Adipose tissue (tissue), 3 donors: Measurements from ENCODE around the gene CLEC12A. TPM values are rescaled to one million over a fixed set of nuclear protein-coding genes. Genes with fewer than 3 reads are reported as not detected.
"Not testable (repeated sequence)": the region's sequence is repeated elsewhere in the genome, so short reads cannot be mapped to it uniquely, and the experiment has no call there.

ENCODE experiments used
- H3K27ac ChIP-seq: one replicate; pipeline ENCODE4 v1.5.1; 2013; ENCODE audit warnings: low read depth, low read length
- WGBS, 3 donors: extraction: QIAGEN DNeasy Blood & Tissue Kit; methylation state at CpG; one replicate each; pipeline ENCODE4 v1.1.7; 2013; 5-methylcytosine and 5-hydroxymethylcytosine counted together
- polyA plus RNA-seq, 3 donors: library from polyadenylated mRNA; stranded (reverse); fragments of 200-250 nt; gene quantifications; one replicate each; pipeline ENCODE4 v1.2.3, GENCODE V29; 2013
- donor health status: healthy with polysubstance abuse.
- donor health status: Bipolar disorder and iron deficiency.
- donor health status: healthy.

CLEC12A gene
- polyA plus RNA-seq, 3 donors = 0.34 to 6.6 (median 0.41) TPM

DNA sequence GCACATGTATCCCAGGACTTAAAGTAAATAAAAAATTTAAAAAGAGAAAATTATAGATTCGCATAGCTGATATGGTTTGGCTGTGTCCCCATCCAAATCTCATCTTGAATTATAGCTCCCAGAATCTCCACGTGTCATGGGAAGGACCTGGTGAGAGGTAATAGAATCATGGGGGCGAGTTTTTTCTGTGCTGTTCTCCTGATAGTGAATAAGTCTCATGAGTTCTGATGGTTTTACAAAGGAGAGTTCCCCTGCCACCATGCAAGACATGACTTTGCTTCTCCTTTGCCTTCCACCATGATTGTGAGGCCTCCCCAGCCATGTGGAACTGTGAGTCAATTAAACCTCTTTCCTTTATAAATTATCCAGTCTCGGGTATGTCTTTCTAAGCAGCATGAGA lies 55.5 kb downstream of the CLEC12A start:
- WGBS, 3 donors = 75 to 87% (median 86%) methylated on average over 4 of the region's 4 CpGs
- not testable (repeated sequence) for H3K27ac ChIP-seq

DNA sequence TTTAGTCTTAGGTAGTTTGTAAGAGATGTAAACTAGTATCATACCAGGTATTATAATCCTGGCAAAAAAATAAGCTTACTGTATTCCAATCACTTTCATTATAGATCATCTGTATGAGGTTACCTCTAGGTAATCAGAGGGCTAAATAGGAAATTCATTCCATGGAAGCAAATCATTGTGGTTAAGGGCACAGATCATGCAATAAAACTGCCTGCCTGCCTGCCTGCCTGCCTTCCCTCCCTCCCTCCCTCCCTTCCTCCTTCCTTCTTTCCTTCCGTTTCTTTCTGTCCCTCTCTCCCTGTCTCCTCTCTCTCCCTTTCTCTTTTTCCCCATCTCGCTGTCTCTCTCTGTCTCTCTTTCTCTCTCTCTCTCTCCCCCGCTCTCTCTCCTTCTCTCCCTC lies 56.1 kb downstream of the CLEC12A start:
- no peak overlapping the region for H3K27ac ChIP-seq
- WGBS, 3 donors = 50 to 77% (median 56%) methylated on average over 3 of the region's 3 CpGs

DNA sequence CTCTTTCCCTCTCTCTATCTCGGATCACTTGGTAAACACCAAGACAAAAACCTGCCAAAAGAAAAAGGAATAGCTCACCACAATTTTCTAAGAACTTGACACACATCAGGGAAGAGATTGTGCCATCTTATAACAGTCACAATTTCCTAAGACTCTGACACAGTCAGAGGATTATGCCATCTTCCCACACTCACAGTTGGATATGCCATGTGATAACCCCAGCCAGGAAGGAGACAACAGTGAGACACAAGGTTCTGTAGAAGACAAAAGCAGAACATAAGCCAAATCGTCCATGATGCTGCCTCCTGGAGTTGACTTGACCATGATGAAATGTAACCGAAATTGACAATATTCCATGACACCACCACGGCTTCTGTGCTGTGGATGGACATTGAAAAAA lies 56.5 kb downstream of the CLEC12A start:
- WGBS, 3 donors = 41 to 70% (median 45%) methylated on average over 4 of the region's 4 CpGs
- H3K27ac ChIP-seq = no peak overlapping the region

GRCh38 chr12:10030446-10030845 lies 59.2 kb downstream of the CLEC12A start, which contains the start of gene CLEC9A:
Gene CLEC9A, plus strand, starts transcription at chr12:10030682. Its CDS starts 22,006 bp downstream, at chr12:10052688.
- H3K27ac ChIP-seq = no peak within 1 kb of the TSS
- WGBS, 3 donors = 78 to 91% (median 84%) methylated on average over 14 of the region's 14 CpGs

DNA sequence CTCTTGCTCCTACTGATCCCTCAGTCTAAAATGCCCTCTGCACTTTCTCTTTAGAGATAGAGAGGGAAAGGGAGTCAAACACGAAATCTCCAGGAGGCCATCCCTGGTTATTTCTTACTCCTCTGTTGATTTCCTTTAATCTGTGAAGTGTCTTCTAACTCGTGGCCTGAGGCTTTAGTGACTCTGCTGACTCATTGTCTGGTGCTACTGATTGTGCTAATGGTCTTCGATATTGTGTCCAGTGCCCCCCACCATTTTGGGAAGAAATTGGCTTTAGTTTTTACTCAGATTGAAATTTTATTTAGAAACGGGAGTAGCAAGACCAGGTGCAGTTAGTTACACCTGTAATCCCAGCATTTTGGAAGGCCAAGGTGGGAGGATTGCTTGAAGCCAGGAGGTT lies 60.1 kb downstream of the CLEC12A start:
- H3K27ac ChIP-seq = no peak overlapping the region
- 49 to 59% (median 58%) methylated on average over 4 of the region's 4 CpGs for WGBS, 3 donors

DNA sequence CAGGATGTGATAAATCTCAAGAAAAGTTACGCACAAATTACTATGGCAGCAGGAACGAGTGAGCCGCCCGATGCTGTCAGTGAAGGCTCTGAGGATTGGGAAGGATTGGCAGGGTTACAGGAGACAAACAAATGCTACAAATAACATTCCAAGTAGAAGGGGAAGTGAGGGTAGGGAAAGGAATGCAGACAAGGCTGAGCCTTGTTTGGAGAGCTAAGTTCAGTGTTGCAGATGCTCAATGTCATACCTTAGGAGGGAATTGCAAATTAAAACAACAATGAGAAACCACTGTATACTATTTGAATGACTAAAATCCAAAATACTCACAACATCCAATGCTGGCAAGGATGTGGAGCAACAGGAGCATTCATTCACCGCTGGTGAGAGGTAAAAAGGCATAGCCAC lies 60.6 kb downstream of the CLEC12A start:
- H3K27ac ChIP-seq = no peak overlapping the region
- 62 to 71% (median 63%) methylated on average over 5 of the region's 5 CpGs for WGBS, 3 donors

DNA sequence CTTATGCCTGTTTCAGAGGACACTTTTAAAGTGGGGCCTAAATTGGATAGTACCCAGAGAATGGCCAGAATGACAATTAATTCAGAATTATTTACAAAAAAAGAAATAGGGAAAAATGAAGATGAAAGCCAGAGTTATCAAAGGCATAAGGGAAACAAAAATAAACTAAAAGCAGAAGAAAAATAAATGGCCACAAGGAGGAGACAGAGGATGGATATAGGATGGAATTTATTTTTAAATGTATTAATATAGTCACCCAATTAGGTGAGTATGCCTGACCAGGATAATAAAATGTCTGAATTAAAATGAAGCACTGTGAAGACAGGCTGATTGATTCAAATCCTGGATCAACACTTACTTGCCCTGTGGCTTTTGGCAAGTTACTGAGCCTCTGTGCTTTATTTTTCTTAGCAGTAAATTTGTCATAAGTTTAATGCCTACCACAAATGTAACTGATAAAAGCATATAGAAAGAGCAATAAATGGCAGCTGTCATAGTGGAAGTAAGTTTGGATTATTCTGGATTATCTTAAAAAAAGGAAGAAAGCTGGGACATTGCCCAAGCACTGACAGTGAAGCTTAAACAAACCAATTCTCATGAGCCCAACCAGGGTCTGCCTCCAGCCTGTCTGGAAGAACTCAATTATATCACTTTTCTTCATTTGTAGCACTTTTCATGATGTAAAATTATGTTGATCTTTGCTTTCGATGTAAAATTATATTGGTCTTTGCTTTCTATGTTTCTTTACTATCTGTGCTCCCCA lies 62.8 kb downstream of the CLEC12A start:
- no peak overlapping the region for H3K27ac ChIP-seq
- 61 to 84% (median 77%) methylated on average over 1 of the region's 1 CpG for WGBS, 3 donors

Other genes starting within 250 kb of the CLEC12A start
- gene CLECL1, start 238.3 kb upstream of the CLEC12A start, polyA plus RNA-seq = under 1 TPM in 2 of 3 donors, not detected in 1; 0.09 to 0.37 TPM
- 1 to 10 TPM; 1.2 to 9.8 (median 6.8) TPM for gene CD69, start 210.5 kb upstream of the CLEC12A start, polyA plus RNA-seq
- under 1 TPM; 0.21 to 0.56 (median 0.30) TPM for gene KLRF1, start 143.9 kb upstream of the CLEC12A start, polyA plus RNA-seq
- 10 to 100 TPM in 2 of 3 donors, 1 to 10 TPM in 1; 1.5 to 21.9 (median 12.8) TPM for gene CLEC2B, start 102.1 kb upstream of the CLEC12A start, polyA plus RNA-seq
- not detected for gene KLRF2, start 89.9 kb upstream of the CLEC12A start, polyA plus RNA-seq
- not detected for gene CLEC2A, start 39.0 kb upstream of the CLEC12A start, polyA plus RNA-seq
- gene CLEC1B, start 27.7 kb downstream of the CLEC12A start, polyA plus RNA-seq = under 1 TPM in 1 of 3 donors, not detected in 2; 0.15 TPM
- gene CLEC12B, start 39.2 kb downstream of the CLEC12A start, polyA plus RNA-seq = under 1 TPM in 2 of 3 donors, not detected in 1; 0.07 to 0.52 TPM
- under 1 TPM in 1 of 3 donors, not detected in 2; 0.12 TPM for gene CLEC9A, start 59.3 kb downstream of the CLEC12A start, polyA plus RNA-seq
- gene CLEC1A, start 127.6 kb downstream of the CLEC12A start, polyA plus RNA-seq = 1 to 10 TPM; 1.7 to 5.6 (median 5.5) TPM
- gene CLEC7A, start 158.8 kb downstream of the CLEC12A start, polyA plus RNA-seq = 10 to 100 TPM in 2 of 3 donors, 1 to 10 TPM in 1; 1.7 to 12.8 (median 10.2) TPM
- gene OLR1, start 200.7 kb downstream of the CLEC12A start, polyA plus RNA-seq = 1 to 10 TPM in 2 of 3 donors, under 1 TPM in 1; 0.06 to 4.9 (median 2.4) TPM
- under 1 TPM in 2 of 3 donors, not detected in 1; 0.06 to 0.11 TPM for gene TMEM52B, start 207.6 kb downstream of the CLEC12A start, polyA plus RNA-seq
- 100 to 1,000 TPM; 124 to 212 (median 125) TPM for gene GABARAPL1, start 241.5 kb downstream of the CLEC12A start, polyA plus RNA-seq